Lower leg skin (tissue), 4 donors: ENCODE results near the gene RAB12. TPM values are rescaled to one million over a fixed set of nuclear protein-coding genes. Genes with fewer than 3 reads are reported as not detected.
A peak's percentile ranks its signal among the peaks of the same experiment; 100 is the strongest.

Experiments
- DNase-seq, 2 donors: peaks; one replicate each; pipeline ENCODE4 v3.0.0-alpha.2; 2019; ENCODE audit warnings: low spot score in 2 of 2
- H3K4me3 ChIP-seq: fragments of 200-600 bp; sonication (generic); 2 replicates; pipeline ENCODE4 v1.5.1; 2017; ENCODE audit warnings: mild to moderate bottlenecking, low read depth; ENCODE audit not compliant: poor library complexity, severe bottlenecking
- POLR2A ChIP-seq, 2 donors: fragments of 450-650 bp; IDR thresholded peaks; one replicate each; pipeline ENCODE4 v1.6.1; 2016 to 2017; ENCODE audit warnings: antibody characterized with exemption in 2 of 2, mild to moderate bottlenecking in 1 of 2, moderate library complexity in 1 of 2
- WGBS, 2 donors: methylation state at CpG; one replicate each; pipeline ENCODE4 v1.1.5; 2018; 5-methylcytosine and 5-hydroxymethylcytosine counted together
- intact Hi-C: fragments of 100-400 bp; cut with DNase I; formaldehyde crosslinking; loops from one replicate; pipeline ENCODE4 v1.15.0; 2023; ENCODE audit warnings: low total_unique reads
- total RNA-seq, 4 donors: library from RNA; depleted of rRNA; stranded (reverse); fragments of >200 nt; gene quantifications; one replicate each; pipeline ENCODE4 v1.1.0, GENCODE V29; 2016
- TF ChIP-seq, protein P1 (sequence below), 3 donors: fragments of 450-650 bp; IDR thresholded peaks; one replicate each; pipeline ENCODE4 v1.5.1; 2016; ENCODE audit warnings: antibody characterized with exemption in 3 of 3, mild to moderate bottlenecking in 3 of 3, moderate library complexity in 2 of 3

The RAB12 gene, protein sequence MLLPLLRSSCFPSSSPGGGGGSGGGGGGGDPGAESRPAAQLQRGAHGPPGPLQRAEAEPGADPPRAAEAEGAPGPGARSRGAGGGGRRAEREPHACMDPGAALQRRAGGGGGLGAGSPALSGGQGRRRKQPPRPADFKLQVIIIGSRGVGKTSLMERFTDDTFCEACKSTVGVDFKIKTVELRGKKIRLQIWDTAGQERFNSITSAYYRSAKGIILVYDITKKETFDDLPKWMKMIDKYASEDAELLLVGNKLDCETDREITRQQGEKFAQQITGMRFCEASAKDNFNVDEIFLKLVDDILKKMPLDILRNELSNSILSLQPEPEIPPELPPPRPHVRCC
- total RNA-seq = 10 to 100 TPM; 33.6 to 46.8 (median 44.4) TPM

DNA sequence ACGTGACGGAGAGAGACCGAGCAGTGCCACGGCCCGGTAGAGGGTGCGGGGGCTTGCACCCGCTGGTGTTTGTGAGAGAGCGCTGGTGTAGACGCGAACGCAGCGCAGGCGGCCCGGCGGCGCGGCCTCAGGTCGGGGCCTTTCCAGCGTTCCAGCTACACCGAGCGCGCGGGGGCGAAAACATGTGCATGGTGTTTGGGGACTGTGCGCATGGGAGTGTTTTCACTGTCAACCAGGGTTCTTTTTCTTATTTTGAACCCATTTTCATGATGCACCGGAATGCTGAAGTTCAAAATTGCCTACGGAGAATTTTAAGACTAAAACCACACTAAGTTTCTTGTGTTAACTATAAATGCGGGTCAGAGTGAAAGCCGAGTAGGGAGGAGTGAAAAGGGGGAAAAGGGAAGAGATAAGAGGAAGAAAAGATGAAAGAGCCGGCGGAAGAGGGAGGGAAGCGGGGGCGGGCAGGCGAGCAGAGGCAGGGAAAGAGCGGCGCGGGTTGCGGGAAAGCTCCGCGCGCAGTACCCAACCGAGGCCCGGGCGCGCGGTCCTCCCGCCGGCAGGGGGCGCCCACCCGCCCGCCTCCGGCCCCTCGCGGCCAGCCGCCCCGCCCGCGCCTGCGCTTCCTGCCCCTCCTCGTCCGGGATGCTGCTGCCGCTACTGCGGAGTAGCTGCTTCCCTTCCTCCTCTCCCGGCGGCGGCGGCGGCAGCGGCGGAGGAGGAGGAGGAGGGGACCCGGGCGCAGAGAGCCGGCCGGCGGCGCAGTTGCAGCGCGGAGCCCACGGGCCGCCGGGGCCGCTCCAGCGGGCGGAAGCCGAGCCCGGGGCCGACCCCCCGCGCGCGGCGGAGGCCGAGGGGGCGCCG is at the start of gene RAB12:
TSS of gene RAB12 (plus strand) at position 643 of the 864 bp plus-strand sequence. CDS start at position 646, 3 bp downstream.
- no peak for TF ChIP-seq POLR2A (IDR thresholded peaks at IDR 0.05)
- TF ChIP-seq, protein P1, sequence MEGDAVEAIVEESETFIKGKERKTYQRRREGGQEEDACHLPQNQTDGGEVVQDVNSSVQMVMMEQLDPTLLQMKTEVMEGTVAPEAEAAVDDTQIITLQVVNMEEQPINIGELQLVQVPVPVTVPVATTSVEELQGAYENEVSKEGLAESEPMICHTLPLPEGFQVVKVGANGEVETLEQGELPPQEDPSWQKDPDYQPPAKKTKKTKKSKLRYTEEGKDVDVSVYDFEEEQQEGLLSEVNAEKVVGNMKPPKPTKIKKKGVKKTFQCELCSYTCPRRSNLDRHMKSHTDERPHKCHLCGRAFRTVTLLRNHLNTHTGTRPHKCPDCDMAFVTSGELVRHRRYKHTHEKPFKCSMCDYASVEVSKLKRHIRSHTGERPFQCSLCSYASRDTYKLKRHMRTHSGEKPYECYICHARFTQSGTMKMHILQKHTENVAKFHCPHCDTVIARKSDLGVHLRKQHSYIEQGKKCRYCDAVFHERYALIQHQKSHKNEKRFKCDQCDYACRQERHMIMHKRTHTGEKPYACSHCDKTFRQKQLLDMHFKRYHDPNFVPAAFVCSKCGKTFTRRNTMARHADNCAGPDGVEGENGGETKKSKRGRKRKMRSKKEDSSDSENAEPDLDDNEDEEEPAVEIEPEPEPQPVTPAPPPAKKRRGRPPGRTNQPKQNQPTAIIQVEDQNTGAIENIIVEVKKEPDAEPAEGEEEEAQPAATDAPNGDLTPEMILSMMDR (IDR thresholded peaks at IDR 0.05) = no peak
- WGBS, 2 donors = 3 to 5% methylated on average over 52 to 74 of the region's 95 CpGs
- peak; percentile 69 to 96 for DNase-seq
- intact Hi-C loops = no loop called here
- peak within 1 kb of the TSS; percentile 94 for H3K4me3 ChIP-seq

DNA sequence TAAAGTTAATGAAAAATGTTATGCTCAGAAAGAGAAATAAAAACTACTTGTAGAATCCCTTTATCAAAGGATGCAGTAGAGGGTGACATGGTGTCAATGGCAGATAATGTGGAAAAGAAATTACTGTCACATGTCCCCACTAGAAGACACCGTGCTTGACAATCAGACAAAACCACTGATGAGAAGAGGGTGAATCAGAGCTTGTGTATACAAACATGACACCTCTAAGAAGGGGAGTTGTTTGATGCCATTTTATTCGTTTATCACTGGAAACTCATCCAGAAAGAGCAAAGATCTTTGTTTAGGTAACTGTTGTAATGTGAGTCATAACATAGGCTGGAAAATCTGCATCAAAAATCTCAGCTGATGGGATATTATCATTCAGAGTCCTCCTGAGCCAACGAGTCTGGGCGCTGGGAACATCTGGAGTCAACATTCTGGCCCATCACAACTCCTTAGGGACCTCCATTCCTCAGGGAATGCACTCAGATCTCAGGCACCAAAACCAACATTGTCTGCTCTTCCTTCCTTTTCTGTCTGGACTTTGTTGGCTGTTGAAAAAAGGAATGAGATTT is 49.5 kb upstream of the RAB12 start:
- H3K4me3 ChIP-seq = no peak overlapping the region
- DNase-seq = no peak
- TF ChIP-seq, protein P1 (IDR thresholded peaks at IDR 0.05) = no peak
- TF ChIP-seq POLR2A (IDR thresholded peaks at IDR 0.05) = no peak
- WGBS, 2 donors = 47 to 48% methylated on average over 4 of the region's 4 CpGs
- intact Hi-C loops = no loop called here

DNA sequence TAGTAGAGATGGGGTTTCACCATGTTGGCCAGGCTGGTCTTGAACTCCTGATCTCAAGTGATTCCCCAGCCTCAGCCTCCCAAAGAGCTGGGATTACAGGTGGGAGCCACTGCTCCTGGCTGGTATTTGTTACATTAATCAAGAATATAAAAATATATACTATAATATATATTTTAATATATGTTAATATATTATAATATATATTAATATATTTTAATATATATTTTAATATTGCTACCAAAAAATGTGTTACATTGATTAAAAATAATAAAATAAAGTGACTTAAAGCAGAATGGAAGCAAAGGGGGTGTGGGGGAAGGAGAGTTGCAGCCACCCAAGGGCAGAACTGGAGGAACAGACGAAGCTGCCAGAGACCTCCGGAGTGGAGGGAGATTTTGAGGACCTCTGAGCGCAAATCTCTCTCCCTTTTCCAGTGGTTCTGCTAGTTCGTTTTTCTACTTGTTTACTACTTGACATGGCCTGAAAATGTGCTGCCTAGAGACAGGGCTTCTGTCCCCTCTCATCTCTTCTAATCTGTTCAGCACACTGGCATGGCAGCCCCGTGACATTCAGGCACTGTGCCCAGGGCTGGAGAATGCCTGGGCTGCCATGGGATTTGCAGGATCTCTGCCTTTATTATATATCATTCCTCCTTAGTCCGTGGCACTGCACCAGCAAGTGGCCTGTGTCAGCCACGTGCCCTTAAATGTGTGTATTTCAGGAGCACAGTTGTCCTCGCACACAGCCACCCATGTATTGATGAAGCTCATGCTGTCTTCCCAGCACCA is 47.9 kb upstream of the RAB12 start:
- DNase-seq = no peak
- no peak overlapping the region for H3K4me3 ChIP-seq
- 80 to 84% methylated on average over 8 of the region's 8 CpGs for WGBS, 2 donors
- intact Hi-C loops = no loop called here
- TF ChIP-seq, protein P1 (IDR thresholded peaks at IDR 0.05) = no peak
- TF ChIP-seq POLR2A (IDR thresholded peaks at IDR 0.05) = no peak

DNA sequence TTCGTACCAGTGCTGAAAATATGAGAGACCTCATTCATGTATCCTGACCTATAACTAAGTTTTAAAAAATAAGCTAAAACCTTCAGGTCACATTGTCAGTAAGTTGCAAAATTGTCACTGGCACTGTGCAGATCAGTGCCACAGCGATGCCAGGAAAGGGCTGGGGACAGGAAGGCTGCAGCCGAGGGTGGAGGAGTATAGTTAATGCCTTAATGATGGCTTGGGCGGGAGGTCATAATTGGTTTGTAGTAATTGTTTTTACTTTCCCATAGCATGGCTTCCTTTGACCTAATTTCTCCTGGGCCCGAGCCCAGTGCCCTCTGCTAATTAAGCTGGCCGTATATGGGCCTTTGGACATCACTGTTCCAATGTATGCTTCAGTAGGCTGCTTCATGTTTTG is 47.2 kb upstream of the RAB12 start:
- WGBS, 2 donors = 79 to 81% methylated on average over 6 of the region's 6 CpGs
- H3K4me3 ChIP-seq = no peak overlapping the region

DNA sequence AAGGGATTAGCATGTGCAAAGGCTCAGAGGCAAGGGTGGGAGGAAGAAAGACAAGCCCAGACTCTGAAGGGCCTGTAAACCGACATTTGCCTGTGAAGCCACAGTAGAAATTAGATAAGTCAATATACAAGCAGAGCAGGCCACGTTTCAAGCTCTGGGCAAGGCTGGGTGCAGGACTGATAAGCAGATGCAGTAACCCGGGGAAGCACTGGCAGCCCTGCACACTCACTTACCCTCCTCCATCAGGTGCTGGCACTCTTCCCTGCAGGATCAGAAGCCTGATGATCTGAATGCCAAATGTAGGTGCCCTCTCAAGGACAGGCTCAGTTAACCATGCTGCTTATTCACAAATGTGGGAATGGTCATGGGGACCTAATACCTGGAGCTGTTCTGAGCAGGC is 46.3 kb upstream of the RAB12 start:
- 70 to 80% methylated on average over 3 of the region's 3 CpGs for WGBS, 2 donors
- H3K4me3 ChIP-seq = no peak overlapping the region
- TF ChIP-seq, protein P1 (IDR thresholded peaks at IDR 0.05) = no peak
- no peak for TF ChIP-seq POLR2A (IDR thresholded peaks at IDR 0.05)
- intact Hi-C loops = no loop called here
- DNase-seq = no peak

More for the DNA sequence above, 47.2 kb upstream of the RAB12 start:
- no peak for DNase-seq
- intact Hi-C loops = no loop called here
- no peak for TF ChIP-seq POLR2A (IDR thresholded peaks at IDR 0.05)
- TF ChIP-seq, protein P1 (IDR thresholded peaks at IDR 0.05) = no peak
